GM12873 (cell line): Measurements from ENCODE around the gene C7orf33.

Experiments
- CTCF ChIP-seq: IDR thresholded peaks from 2 replicates; pipeline ENCODE4 v1.5.1; 2012; ENCODE audit warnings: low read depth, mild to moderate bottlenecking, moderate library complexity, low read length, control low read depth; ENCODE audit not compliant: insufficient read depth; ENCODE audit errors: missing control alignments

The C7orf33 gene

GRCh38 chr7:148605350-148605749 lies 14.8 kb downstream of the C7orf33 start:
- no peak for TF ChIP-seq CTCF

- no peak for TF ChIP-seq CTCF
Measured at GRCh38 chr7:148607151-148607661, 16.6 kb downstream of the C7orf33 start.

GRCh38 chr7:148609045-148609725 lies 18.6 kb downstream of the C7orf33 start:
- no peak for TF ChIP-seq CTCF

- peak; percentile 25 for TF ChIP-seq CTCF
Measured at GRCh38 chr7:148611692-148612091, 21.1 kb downstream of the C7orf33 start.

GRCh38 chr7:148615085-148615730 lies 24.6 kb downstream of the C7orf33 start:
- TF ChIP-seq CTCF: no peak

GRCh38 chr7:148620749-148621359 lies 30.3 kb downstream of the C7orf33 start:
- TF ChIP-seq CTCF: no peak

- TF ChIP-seq CTCF: no peak
Measured at GRCh38 chr7:148621563-148621962, 31.0 kb downstream of the C7orf33 start.
